Endodermal cell (in vitro differentiated cells): ENCODE measurements around the gene BLTP2. TPM values are rescaled to one million over a fixed set of nuclear protein-coding genes. Genes with fewer than 3 reads are reported as not detected.
"Not testable (repeated sequence)": the region's sequence is repeated elsewhere in the genome, so short reads cannot be mapped to it uniquely, and the experiment has no call there.

ENCODE experiments used
- DNase-seq: peaks from one replicate; pipeline ENCODE4 v3.0.0-alpha.2; 2017
- H3K27ac ChIP-seq: 2 replicates; pipeline ENCODE4 v1.5.1; 2013; ENCODE audit warnings: mild to moderate bottlenecking, low read depth, low read length, moderate library complexity
- H3K27me3 ChIP-seq: 2 replicates; pipeline ENCODE4 v1.6.1; 2013; ENCODE audit warnings: mild to moderate bottlenecking, low read length, moderate library complexity; ENCODE audit not compliant: insufficient read depth, control insufficient read depth, poor library complexity, severe bottlenecking
- H3K36me3 ChIP-seq: 2 replicates; pipeline ENCODE4 v1.7.0; 2013; ENCODE audit warnings: mild to moderate bottlenecking, low read length, moderate library complexity; ENCODE audit not compliant: control insufficient read depth, insufficient read depth
- H3K4me1 ChIP-seq: one replicate; pipeline ENCODE4 v1.7.0; 2013; ENCODE audit warnings: low read length; ENCODE audit not compliant: control insufficient read depth, insufficient read depth
- H3K4me3 ChIP-seq: 2 replicates; pipeline ENCODE4 v1.5.1; 2013; ENCODE audit warnings: mild to moderate bottlenecking, low read length, moderate library complexity
- H3K9ac ChIP-seq: 2 replicates; pipeline ENCODE4 v1.6.1; 2013; ENCODE audit warnings: mild to moderate bottlenecking, low read length, moderate library complexity; ENCODE audit not compliant: poor library complexity, severe bottlenecking; ENCODE audit errors: extremely low read depth
- H3K9me3 ChIP-seq: 2 replicates; pipeline ENCODE4 v1.6.1; 2013; ENCODE audit warnings: mild to moderate bottlenecking, low read length, moderate library complexity; ENCODE audit not compliant: control insufficient read depth
- H3K27ac Mint-ChIP-seq: 2 replicates; pipeline ENCODE4 v1.8.0; 2020; ENCODE audit warnings: mixed read lengths
- H3K27me3 Mint-ChIP-seq: 2 replicates; pipeline ENCODE4 v1.8.0; 2021; ENCODE audit warnings: mild to moderate bottlenecking, mixed read lengths; ENCODE audit not compliant: insufficient read depth
- H3K36me3 Mint-ChIP-seq: 2 replicates; pipeline ENCODE4 v1.8.0; 2020; ENCODE audit warnings: low read depth, mixed read lengths
- H3K4me1 Mint-ChIP-seq: 2 replicates; pipeline ENCODE4 v1.8.0; 2020; ENCODE audit warnings: mixed read lengths
- H3K4me3 Mint-ChIP-seq: 2 replicates; pipeline ENCODE4 v1.8.0; 2020; ENCODE audit warnings: mild to moderate bottlenecking, moderate library complexity, mixed read lengths
- H3K9me3 Mint-ChIP-seq: 2 replicates; pipeline ENCODE4 v1.8.0; 2020; ENCODE audit warnings: mild to moderate bottlenecking, mixed read lengths
- CTCF ChIP-seq: fragments of 200-600 bp; sonication (generic); conservative IDR thresholded peaks from 2 replicates; pipeline ENCODE4 v1.5.0; 2021; ENCODE audit warnings: antibody characterized with exemption, mild to moderate bottlenecking
- WGBS, 2 experiments: methylation state at CpG; one replicate each; pipeline versions ENCODE4 v1.1.5 to v1.1.7; 2013; ENCODE audit warnings: missing lambda C conversion rate in 2 of 2, mixed read lengths in 1 of 2; ENCODE audit not compliant: insufficient coverage in 1 of 2, insufficient read length in 1 of 2; 5-methylcytosine and 5-hydroxymethylcytosine counted together
- total RNA-seq, 2 donors: library from RNA; stranded (reverse); fragmentation: NEBNext Ultra II Directional in 1 of 2; extraction: Animal tissue kit (Norgen Biotek cat#: 25700) in 1 of 2; gene quantifications; 2 replicates in 1 of 2; 3 replicates in 1 of 2; pipeline ENCODE4 v1.2.1, GENCODE V29; 2021

The BLTP2 gene
- total RNA-seq, 2 donors from 2014 or later: 132 to 144 TPM

GRCh38 chr17:28612936-28613872, 31.8 kb downstream of the BLTP2 start:
- Mint-ChIP-seq H3K27me3 (no peaks in the 10 kb centered on the region), H3K4me3 (no peak overlapping the region), H3K4me1 (no peaks in the 10 kb centered on the region), H3K36me3 (peaks cover 73% of the 10 kb centered on the region), H3K27ac (peak overlapping the region; percentile 64), H3K9me3 (no peaks in the 10 kb centered on the region)
- 80 to 92% methylated on average over 4 to 6 of the region's 6 CpGs for WGBS, 2 experiments
- no peak overlapping the region for H3K4me3 ChIP-seq
- no peaks in the 10 kb centered on the region for H3K4me1 ChIP-seq
- H3K36me3 ChIP-seq: peaks cover 84% of the 10 kb centered on the region
- H3K9ac ChIP-seq: no peak overlapping the region
- H3K9me3 ChIP-seq: no peaks in the 10 kb centered on the region
- no peak overlapping the region for H3K27ac ChIP-seq
- H3K27me3 ChIP-seq: no peaks in the 10 kb centered on the region
- peak; percentile 85 for TF ChIP-seq CTCF
- peak; percentile 88 for DNase-seq

- peaks cover 86% of the 10 kb centered on the region for H3K36me3 ChIP-seq
- no peak overlapping the region for H3K27ac ChIP-seq
- Mint-ChIP-seq H3K4me1 (no peaks in the 10 kb centered on the region), H3K4me3 (no peak overlapping the region), H3K27me3 (no peaks in the 10 kb centered on the region), H3K36me3 (peaks cover 73% of the 10 kb centered on the region), H3K9me3 (no peaks in the 10 kb centered on the region), H3K27ac (no peak overlapping the region)
- H3K4me3 ChIP-seq: no peak overlapping the region
- H3K27me3 ChIP-seq: no peaks in the 10 kb centered on the region
- no peaks in the 10 kb centered on the region for H3K4me1 ChIP-seq
- no peaks in the 10 kb centered on the region for H3K9me3 ChIP-seq
- DNase-seq: no peak
- no peak for TF ChIP-seq CTCF
- no peak overlapping the region for H3K9ac ChIP-seq
- WGBS, 2 experiments: 79 to 88% methylated on average over 2 of the region's 2 CpGs
Observed at GRCh38 chr17:28612531-28612930, 32.4 kb downstream of the BLTP2 start.

GRCh38 chr17:28610376-28610775, 34.6 kb downstream of the BLTP2 start:
- Mint-ChIP-seq H3K9me3 (no peaks in the 10 kb centered on the region), H3K27me3 (no peaks in the 10 kb centered on the region), H3K4me3 (no peak overlapping the region), H3K4me1 (no peaks in the 10 kb centered on the region), H3K36me3 (peaks cover 64% of the 10 kb centered on the region), H3K27ac (no peak overlapping the region)
- Histone ChIP-seq H3K4me1 (no peaks in the 10 kb centered on the region), H3K9ac (no peak overlapping the region), H3K9me3 (no peaks in the 10 kb centered on the region), H3K36me3 (peaks cover 73% of the 10 kb centered on the region), H3K27ac (no peak overlapping the region), H3K4me3 (no peak overlapping the region), H3K27me3 (no peaks in the 10 kb centered on the region)
- WGBS, 2 experiments: 94 to 96% methylated on average over 5 to 8 of the region's 8 CpGs
- no peak for TF ChIP-seq CTCF
- no peak for DNase-seq

GRCh38 chr17:28604031-28604430, 40.9 kb downstream of the BLTP2 start:
- H3K36me3 Mint-ChIP-seq: peaks cover 33% of the 10 kb centered on the region
- not testable (repeated sequence) for H3K4me1 ChIP-seq, H3K27ac ChIP-seq, DNase-seq, H3K4me3 ChIP-seq, H3K9me3 ChIP-seq, H3K27me3 Mint-ChIP-seq, H3K27ac Mint-ChIP-seq, H3K4me1 Mint-ChIP-seq, H3K9me3 Mint-ChIP-seq, H3K9ac ChIP-seq, H3K4me3 Mint-ChIP-seq, H3K27me3 ChIP-seq
- H3K36me3 ChIP-seq: peaks cover 22% of the 10 kb centered on the region
- 100% methylated on average over 11 of the region's 31 CpGs; no CpG with 5 or more reads in 1 of the 2 experiments for WGBS, 2 experiments
